GM21619 (cell line): Measurements from ENCODE around the gene LDB1.

Experiments used
- ATAC-seq: cut with Tn5 transposase; IDR thresholded peaks from one replicate; pipeline ENCODE4 v1.9.1; 2021; ENCODE audit not compliant: unreplicated experiment

Gene LDB1

GRCh38 chr10:102066399-102067088 is 53.6 kb downstream of the LDB1 start:
- ATAC-seq, result no peak

- peak; percentile 16 for ATAC-seq
Observed at GRCh38 chr10:102065561-102066398, 54.4 kb downstream of the LDB1 start.

- ATAC-seq, result peak; percentile 92
Observed at GRCh38 chr10:102064868-102065560, 55.2 kb downstream of the LDB1 start, which contains the start of gene HPS6. TSS of gene HPS6 (plus strand) at chr10:102065349. CDS start at chr10:102065475, 126 bp downstream.

- no peak for ATAC-seq
Observed at GRCh38 chr10:102064503-102064867, 55.7 kb downstream of the LDB1 start.

GRCh38 chr10:102059987-102060386 is 60.2 kb downstream of the LDB1 start:
- ATAC-seq, result no peak
